Activated CD4-positive, alpha-beta T cell treated with anti-CD3 and anti-CD28 coated beads, Interleukin-2, amount 10 ng/mL, durations not matched to agents 24 days and 14 days (primary cell): ENCODE data around the gene NRXN3. TPM values are rescaled to one million over a fixed set of nuclear protein-coding genes. Genes with fewer than 3 reads are reported as not detected.

Experiments used
- DNase-seq: peaks from one replicate; pipeline ENCODE4 v3.0.0; 2022
- H3K27ac Mint-ChIP-seq: one replicate; pipeline ENCODE4 v1.8.0; 2022; ENCODE audit warnings: mild to moderate bottlenecking, mixed read lengths
- H3K27me3 Mint-ChIP-seq: one replicate; pipeline ENCODE4 v1.8.0; 2022; ENCODE audit warnings: mixed read lengths
- H3K36me3 Mint-ChIP-seq: one replicate; pipeline ENCODE4 v1.8.0; 2022; ENCODE audit warnings: low read depth, mild to moderate bottlenecking, mixed read lengths
- H3K4me1 Mint-ChIP-seq: one replicate; pipeline ENCODE4 v1.8.0; 2021; ENCODE audit warnings: mixed read lengths
- H3K4me3 Mint-ChIP-seq: one replicate; pipeline ENCODE4 v1.8.0; 2022; ENCODE audit warnings: mild to moderate bottlenecking, moderate library complexity, mixed read lengths
- H3K9me3 Mint-ChIP-seq: one replicate; pipeline ENCODE4 v1.8.0; 2021; ENCODE audit warnings: mixed read lengths
- intact Hi-C: fragments of 100-400 bp; cut with micrococcal nuclease; formaldehyde crosslinking; loops from one replicate; pipeline ENCODE4 v1.15.1; 2023
- total RNA-seq: library from RNA; stranded (reverse); gene quantifications from 2 replicates; pipeline ENCODE4 v1.2.3, GENCODE V29; 2022

NRXN3 gene
- total RNA-seq, 1 donor from 2014 or later: not detected

DNA sequence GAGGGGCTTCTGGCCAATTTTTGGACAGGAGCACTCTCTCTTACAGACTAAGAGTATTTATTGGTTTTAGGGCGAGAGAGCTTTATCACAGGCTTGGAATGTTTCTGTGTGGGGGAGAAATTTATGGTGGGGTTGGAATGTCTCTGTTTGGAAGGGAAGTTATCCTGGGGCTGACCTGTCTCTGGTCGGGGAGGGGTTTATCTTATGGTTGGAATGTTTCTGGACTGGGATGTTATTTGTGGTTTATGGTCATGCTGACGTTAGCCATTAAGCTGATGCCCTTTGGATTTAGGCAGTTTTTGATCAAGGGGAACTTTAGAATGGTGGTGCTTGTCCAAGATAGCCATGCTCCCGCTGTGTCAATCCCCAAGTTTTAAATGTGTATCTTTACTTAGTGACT lies 1426.4 kb downstream of the NRXN3 start:
- no peaks in the 10 kb centered on the region for H3K4me1 Mint-ChIP-seq
- H3K27me3 Mint-ChIP-seq: no peaks in the 10 kb centered on the region
- H3K36me3 Mint-ChIP-seq: no peaks in the 10 kb centered on the region
- no peak for DNase-seq
- no peak overlapping the region for H3K4me3 Mint-ChIP-seq
- no peaks in the 10 kb centered on the region for H3K9me3 Mint-ChIP-seq
- intact Hi-C loops: no loop called here
- H3K27ac Mint-ChIP-seq: no peak overlapping the region

DNA sequence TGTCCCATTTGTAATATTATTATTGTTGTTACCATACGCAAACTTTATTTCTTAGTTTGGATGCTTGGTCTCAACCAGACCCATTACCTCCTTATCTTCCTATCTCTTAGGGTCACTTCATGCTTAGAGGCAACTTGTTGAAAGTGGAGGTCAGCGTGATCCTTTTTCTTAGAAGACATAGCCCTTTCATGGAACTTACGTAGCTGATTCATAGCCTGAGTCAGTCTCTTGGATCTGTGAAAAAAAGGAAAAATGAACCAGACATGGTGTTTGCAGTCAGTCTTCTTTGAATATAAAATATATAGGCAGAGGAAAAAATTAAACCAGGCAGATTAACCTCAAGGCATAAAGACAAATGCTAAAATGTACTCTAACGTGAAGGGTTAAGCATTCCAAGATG lies 1427.4 kb downstream of the NRXN3 start:
- no peaks in the 10 kb centered on the region for H3K9me3 Mint-ChIP-seq
- H3K36me3 Mint-ChIP-seq: no peaks in the 10 kb centered on the region
- no peak for DNase-seq
- intact Hi-C loops: no loop called here
- no peak overlapping the region for H3K27ac Mint-ChIP-seq
- H3K27me3 Mint-ChIP-seq: no peaks in the 10 kb centered on the region
- no peak overlapping the region for H3K4me3 Mint-ChIP-seq
- no peaks in the 10 kb centered on the region for H3K4me1 Mint-ChIP-seq

DNA sequence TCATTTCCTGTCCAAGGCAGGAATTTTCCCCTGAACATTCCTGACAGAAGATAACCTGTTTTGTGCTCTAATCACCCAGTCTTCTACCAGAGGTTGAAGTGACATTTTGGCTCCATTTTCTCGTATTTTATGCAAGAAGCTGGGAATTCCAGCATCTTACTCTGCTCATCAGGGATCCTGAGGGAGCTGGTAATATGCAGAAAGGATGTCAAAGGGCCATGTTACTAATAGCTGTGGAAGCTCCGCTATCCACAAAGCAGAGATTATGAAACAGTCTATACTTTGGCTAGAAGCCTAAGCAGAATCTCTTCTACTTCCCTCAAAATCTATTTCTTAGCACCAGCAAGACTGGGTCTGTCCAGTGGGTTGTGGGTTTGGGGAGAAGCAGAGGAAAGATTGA lies 1428.2 kb downstream of the NRXN3 start:
- Mint-ChIP-seq H3K27me3 (no peaks in the 10 kb centered on the region), H3K4me3 (no peak overlapping the region), H3K9me3 (no peaks in the 10 kb centered on the region), H3K36me3 (no peaks in the 10 kb centered on the region), H3K27ac (no peak overlapping the region), H3K4me1 (no peaks in the 10 kb centered on the region)
- intact Hi-C loops: no loop called here
- no peak for DNase-seq

DNA sequence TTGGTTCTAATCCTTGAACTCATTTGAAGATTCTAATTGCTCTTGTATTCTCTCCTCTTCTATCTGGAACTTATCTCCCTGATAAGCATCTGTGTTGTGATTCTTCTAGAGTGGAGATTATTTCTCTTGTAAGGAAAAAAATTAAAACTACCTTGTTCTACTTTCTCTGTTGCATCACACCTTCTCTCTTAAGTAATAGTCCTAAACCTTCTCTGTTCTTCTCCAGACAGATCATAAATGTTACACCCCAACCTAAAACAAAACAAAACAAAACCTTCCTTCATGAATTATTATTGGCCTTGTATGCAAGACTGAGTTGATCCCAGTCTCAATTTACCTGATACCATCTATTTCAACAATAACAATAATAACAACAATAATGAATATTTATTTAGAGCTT lies 1429.1 kb downstream of the NRXN3 start:
- DNase-seq: no peak
- no peak overlapping the region for H3K27ac Mint-ChIP-seq
- no peak overlapping the region for H3K4me3 Mint-ChIP-seq
- no peaks in the 10 kb centered on the region for H3K36me3 Mint-ChIP-seq
- H3K27me3 Mint-ChIP-seq: no peaks in the 10 kb centered on the region
- no peaks in the 10 kb centered on the region for H3K9me3 Mint-ChIP-seq
- intact Hi-C loops: no loop called here
- H3K4me1 Mint-ChIP-seq: no peaks in the 10 kb centered on the region

DNA sequence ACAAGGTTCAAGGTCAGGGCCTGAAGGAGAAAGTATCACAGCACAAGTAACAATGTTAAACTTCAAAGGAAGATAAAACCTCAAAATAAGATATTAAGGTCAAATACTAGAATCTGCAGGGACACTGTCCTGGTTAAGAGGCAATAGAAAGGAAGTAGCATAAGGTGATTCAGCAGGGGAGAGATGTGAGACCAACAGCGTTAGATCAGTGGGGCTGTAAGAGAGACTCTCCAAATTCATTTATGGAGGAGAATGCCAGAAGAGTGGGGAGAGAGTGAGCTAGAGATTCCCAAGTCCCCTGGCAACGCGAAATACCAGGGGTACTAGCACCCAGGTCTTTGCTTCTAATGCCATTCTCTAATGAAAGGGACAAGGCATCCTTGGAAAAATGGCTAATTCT lies 1430.2 kb downstream of the NRXN3 start:
- Mint-ChIP-seq H3K9me3 (no peaks in the 10 kb centered on the region), H3K4me1 (no peaks in the 10 kb centered on the region), H3K27me3 (no peaks in the 10 kb centered on the region), H3K27ac (no peak overlapping the region), H3K4me3 (no peak overlapping the region), H3K36me3 (no peaks in the 10 kb centered on the region)
- no peak for DNase-seq
- intact Hi-C loops: no loop called here

DNA sequence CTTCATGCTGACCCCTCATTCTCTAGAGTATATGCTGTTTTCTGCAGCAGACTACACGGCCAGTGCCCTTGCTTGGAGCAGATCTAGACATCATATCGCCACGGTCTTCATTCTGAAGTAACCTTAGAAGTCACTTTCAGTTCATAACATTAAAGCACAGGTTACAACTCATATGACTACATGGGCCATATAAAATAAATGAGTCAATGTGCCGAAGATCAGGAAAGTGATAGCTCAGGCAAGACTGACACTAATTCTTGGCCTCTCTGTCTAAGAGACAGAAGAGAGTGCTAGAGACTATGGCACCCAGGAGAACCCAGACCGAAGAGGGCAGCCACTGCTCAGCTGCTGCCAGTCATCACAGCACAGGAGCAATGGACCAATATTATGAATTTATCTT lies 1431.4 kb downstream of the NRXN3 start:
- Mint-ChIP-seq H3K4me3 (no peak overlapping the region), H3K27me3 (no peaks in the 10 kb centered on the region), H3K36me3 (no peaks in the 10 kb centered on the region), H3K4me1 (no peaks in the 10 kb centered on the region), H3K27ac (no peak overlapping the region), H3K9me3 (no peaks in the 10 kb centered on the region)
- intact Hi-C loops: no loop called here
- DNase-seq: no peak

DNA sequence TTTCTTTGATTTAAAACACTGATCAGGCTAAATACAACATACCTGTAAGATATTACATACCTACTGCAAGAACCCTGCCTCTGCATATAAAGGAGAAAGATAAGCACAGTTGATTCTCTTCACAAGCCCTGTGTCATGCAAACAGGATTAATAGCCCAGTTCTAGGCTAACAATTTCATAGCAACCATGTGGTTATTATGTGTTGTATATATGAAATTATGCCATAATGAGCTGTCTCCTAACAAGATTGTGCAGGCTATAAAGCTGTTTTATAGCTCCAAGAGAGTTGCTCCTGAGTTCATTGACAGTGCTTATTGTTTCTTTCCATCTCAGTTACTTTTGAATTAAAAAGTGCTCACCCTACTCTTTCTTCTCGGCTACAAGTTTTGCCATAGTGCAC lies 1431.9 kb downstream of the NRXN3 start:
- no peak for DNase-seq
- Mint-ChIP-seq H3K4me1 (no peaks in the 10 kb centered on the region), H3K4me3 (no peak overlapping the region), H3K36me3 (no peaks in the 10 kb centered on the region), H3K27me3 (no peaks in the 10 kb centered on the region), H3K27ac (no peak overlapping the region), H3K9me3 (no peaks in the 10 kb centered on the region)
- intact Hi-C loops: no loop called here

DNA sequence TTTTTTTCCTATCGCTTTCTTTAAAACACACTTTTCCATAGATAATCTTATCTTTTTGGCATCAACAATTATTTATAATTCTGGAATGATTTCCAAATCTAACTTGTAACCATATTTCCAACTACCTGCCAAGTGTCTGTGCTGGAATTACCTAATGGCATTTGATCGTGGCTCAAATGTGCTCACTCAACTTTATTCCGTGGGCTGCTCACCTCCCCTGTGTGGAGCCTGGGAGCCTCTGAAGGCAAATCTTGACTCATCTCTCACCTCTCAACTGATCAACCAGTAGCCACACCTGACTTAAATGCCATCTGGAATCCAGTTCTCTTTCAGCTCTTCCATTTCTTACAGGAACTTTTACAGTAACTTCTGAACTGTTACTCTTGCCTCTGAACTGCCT lies 1432.6 kb downstream of the NRXN3 start:
- H3K27ac Mint-ChIP-seq: no peak overlapping the region
- no peaks in the 10 kb centered on the region for H3K27me3 Mint-ChIP-seq
- DNase-seq: no peak
- no peaks in the 10 kb centered on the region for H3K9me3 Mint-ChIP-seq
- no peak overlapping the region for H3K4me3 Mint-ChIP-seq
- intact Hi-C loops: no loop called here
- no peaks in the 10 kb centered on the region for H3K4me1 Mint-ChIP-seq
- H3K36me3 Mint-ChIP-seq: no peaks in the 10 kb centered on the region

DNA sequence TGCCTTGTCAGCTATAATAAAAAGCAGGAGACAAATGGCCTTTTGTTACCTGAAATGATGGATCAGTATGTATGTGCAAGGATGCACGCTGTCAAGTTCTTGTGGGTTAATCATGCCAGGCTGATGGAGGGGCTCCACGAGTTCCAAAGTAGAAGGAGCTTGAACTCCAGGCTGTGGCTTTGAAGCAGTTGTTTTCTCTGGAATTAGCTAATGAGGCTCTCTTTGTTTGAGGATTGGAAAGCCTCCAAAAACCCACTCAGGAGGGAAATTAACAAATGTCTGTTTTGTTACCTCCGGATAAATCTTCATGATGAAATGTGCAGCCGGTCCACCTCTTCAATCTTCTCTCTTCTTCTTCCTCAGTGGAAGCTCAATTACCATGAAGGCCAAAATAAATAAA lies 1435.7 kb downstream of the NRXN3 start:
- no peak for DNase-seq
- Mint-ChIP-seq H3K27ac (no peak overlapping the region), H3K27me3 (no peaks in the 10 kb centered on the region), H3K36me3 (no peaks in the 10 kb centered on the region), H3K9me3 (no peaks in the 10 kb centered on the region), H3K4me1 (no peaks in the 10 kb centered on the region), H3K4me3 (no peak overlapping the region)
- intact Hi-C loops: no loop called here

DNA sequence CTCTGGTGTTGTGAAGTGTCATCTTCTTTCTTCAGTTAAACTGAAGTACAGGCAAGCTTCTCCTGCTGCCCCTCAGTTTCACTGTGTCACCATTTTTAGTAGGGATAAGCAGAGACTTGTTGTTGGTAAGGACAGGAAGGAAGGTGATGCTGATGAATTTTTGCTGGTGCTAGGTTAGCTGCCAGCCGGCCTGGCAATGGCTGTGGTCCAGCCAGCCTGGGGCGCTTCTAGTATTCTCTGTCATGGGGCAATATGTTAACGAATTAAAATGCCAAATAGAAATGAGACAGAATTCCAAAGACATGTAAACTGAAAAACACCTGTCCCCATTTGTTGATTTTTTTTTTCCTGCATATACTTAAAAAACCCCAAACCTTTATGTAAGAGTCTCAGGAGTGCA lies 1438.3 kb downstream of the NRXN3 start:
- H3K9me3 Mint-ChIP-seq: no peaks in the 10 kb centered on the region
- no peak overlapping the region for H3K27ac Mint-ChIP-seq
- no peaks in the 10 kb centered on the region for H3K36me3 Mint-ChIP-seq
- intact Hi-C loops: no loop called here
- H3K4me3 Mint-ChIP-seq: no peak overlapping the region
- no peaks in the 10 kb centered on the region for H3K27me3 Mint-ChIP-seq
- no peak for DNase-seq
- H3K4me1 Mint-ChIP-seq: no peaks in the 10 kb centered on the region

DNA sequence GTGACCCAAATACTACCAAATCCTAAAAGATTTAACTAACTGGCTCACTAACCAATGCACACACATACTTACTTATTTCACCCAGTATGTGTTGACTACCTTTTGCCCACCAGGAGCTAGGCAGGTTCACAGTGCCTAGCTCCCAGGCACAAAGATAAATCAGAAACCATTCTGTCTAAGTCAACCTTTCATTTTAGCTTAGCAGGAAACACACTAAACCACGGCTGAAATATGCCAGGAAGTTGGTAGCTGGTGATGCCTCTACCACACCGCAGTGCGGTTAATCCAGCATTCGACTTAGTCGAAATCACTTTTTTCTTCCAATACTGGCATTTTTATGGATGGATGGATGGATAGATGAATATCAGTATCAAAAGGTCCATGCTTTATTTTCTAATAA lies 1443.5 kb downstream of the NRXN3 start:
- no peaks in the 10 kb centered on the region for H3K27me3 Mint-ChIP-seq
- no peak for DNase-seq
- no peaks in the 10 kb centered on the region for H3K36me3 Mint-ChIP-seq
- H3K9me3 Mint-ChIP-seq: peaks cover 7% of the 10 kb centered on the region
- intact Hi-C loops: no loop called here
- no peaks in the 10 kb centered on the region for H3K4me1 Mint-ChIP-seq
- no peak overlapping the region for H3K27ac Mint-ChIP-seq
- no peak overlapping the region for H3K4me3 Mint-ChIP-seq

DNA sequence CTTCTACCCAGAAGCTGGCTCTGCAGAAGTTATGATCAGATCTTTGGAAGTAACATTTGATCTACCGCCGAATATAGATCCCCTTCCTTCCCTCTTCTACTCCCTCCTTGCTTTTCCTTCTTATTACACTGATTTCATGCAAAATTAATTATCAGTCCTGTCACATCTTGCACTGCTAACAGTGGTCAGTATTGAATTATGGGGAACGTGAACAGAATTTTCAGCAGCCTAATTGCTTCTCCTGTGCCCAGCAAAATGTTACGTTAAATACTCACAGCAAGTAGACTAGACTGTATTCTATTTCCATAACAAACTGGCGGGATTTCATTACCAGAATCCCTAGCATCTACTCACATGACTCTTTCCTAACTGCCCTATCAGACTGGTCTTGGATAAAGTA lies 1444.3 kb downstream of the NRXN3 start:
- DNase-seq: no peak
- H3K36me3 Mint-ChIP-seq: no peaks in the 10 kb centered on the region
- H3K27ac Mint-ChIP-seq: no peak overlapping the region
- H3K9me3 Mint-ChIP-seq: peaks cover 7% of the 10 kb centered on the region
- H3K4me1 Mint-ChIP-seq: no peaks in the 10 kb centered on the region
- intact Hi-C loops: no loop called here
- H3K4me3 Mint-ChIP-seq: no peak overlapping the region
- H3K27me3 Mint-ChIP-seq: no peaks in the 10 kb centered on the region

DNA sequence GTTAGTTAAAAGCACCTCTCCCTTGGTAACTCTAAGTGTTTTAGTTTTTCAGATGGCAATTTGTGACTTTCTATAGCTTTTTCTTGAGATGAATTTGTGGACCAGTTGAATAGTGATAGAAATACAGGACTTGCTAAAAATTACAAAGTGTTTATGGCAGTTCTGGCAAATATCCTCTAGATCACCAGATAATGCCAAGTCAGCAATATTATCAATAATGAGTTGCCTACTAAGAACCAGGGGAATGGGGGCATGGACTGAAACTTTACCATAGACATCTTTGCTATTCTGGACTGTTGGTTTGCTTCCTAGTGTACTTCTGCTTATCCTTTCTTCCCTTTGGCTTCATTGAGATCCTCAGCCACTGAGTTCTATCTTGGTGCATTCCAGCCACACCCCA lies 1456.9 kb downstream of the NRXN3 start:
- Mint-ChIP-seq H3K27ac (no peak overlapping the region), H3K4me1 (no peaks in the 10 kb centered on the region), H3K27me3 (no peaks in the 10 kb centered on the region), H3K9me3 (peaks cover 2% of the 10 kb centered on the region), H3K36me3 (no peaks in the 10 kb centered on the region), H3K4me3 (no peak overlapping the region)
- DNase-seq: no peak
- intact Hi-C loops: no loop called here

DNA sequence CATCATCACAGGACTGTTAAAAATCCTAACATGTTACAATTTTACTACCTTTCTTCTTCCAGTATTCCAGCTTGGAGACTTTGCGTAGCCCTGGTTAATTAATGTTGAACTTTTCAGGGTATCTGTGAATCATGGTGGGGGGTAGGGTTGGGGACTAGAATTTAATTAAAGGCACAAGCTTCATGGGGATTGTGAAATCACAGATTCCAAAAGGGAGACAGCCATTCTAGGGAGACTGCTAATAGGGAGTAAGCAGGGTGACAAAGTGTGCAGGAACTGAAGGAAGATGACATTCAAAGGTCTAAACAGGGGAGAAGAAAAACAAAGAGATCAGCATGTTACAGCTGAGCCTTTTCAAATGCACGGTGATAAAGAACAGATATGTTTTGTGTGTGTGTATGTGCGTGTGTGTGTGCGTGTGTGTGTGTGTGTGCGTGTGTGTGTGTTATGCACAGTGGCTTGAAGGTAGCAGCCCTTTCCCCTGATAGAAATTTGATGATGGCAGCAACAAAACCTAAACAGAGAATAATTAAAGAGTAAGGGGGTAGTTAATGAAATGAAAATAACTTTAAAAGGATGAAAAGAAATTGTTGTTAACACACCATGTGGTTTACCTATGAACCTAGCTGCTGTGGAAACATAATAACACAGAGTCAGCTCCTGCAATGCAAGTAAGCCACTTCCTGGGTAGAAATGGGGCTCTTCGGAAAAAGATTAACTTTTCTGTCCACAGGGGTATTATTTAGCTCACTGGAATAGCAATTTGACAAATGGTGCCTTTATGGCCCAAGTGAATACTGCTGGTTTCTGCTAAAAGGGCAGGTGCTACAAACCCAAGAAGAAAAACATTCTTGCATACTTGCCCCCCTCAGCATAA lies 1459.5 kb downstream of the NRXN3 start:
- intact Hi-C loops: no loop called here
- no peaks in the 10 kb centered on the region for H3K4me1 Mint-ChIP-seq
- no peaks in the 10 kb centered on the region for H3K36me3 Mint-ChIP-seq
- DNase-seq: no peak
- no peak overlapping the region for H3K27ac Mint-ChIP-seq
- H3K4me3 Mint-ChIP-seq: no peak overlapping the region
- H3K27me3 Mint-ChIP-seq: no peaks in the 10 kb centered on the region
- peaks cover 3% of the 10 kb centered on the region for H3K9me3 Mint-ChIP-seq

DNA sequence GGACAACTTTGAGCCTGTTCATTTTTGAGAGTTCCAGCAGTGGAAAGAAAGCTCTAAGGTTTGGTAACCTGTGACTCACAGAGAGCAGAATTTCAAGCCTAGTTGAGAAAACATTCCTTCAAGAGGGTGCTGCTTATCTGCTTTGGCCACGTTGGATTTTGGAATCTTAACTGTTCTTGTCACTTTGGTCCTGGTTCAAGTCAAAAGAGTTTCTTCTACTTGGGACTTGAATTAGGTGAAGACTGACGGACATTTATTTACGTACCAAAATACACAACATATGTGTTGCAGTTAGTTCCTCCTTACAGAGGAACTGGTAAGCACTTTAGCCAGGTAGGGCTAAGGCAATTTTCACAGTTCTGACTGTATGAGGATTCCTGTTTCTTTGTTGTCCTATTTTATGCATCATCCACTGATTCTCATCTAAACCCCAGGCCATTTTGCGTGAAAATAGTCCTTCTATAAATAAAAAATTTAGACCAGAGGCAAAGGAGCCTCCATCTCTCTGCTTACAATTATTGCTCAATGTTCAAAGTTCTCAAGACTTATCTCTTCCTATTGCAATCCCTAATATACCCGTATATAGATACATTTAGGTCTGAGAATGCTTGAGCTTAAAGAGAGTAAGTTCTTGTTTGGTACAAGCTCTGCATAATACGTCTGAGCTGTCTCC lies 1460.3 kb downstream of the NRXN3 start:
- H3K27ac Mint-ChIP-seq: no peak overlapping the region
- peaks cover 3% of the 10 kb centered on the region for H3K9me3 Mint-ChIP-seq
- no peaks in the 10 kb centered on the region for H3K36me3 Mint-ChIP-seq
- no peak for DNase-seq
- no peak overlapping the region for H3K4me3 Mint-ChIP-seq
- no peaks in the 10 kb centered on the region for H3K4me1 Mint-ChIP-seq
- no peaks in the 10 kb centered on the region for H3K27me3 Mint-ChIP-seq
- intact Hi-C loops: no loop called here
